Kidney tubule cell (primary cell): ENCODE measurements around the gene SYNDIG1.

Experiments used
- DNase-seq: peaks from one replicate; pipeline ENCODE4 v3.0.0-alpha.2; 2018; ENCODE audit warnings: low spot score

Gene SYNDIG1

GRCh38 chr20:24634855-24635254 is 165.4 kb downstream of the SYNDIG1 start:
- DNase-seq, result peak; percentile 72

GRCh38 chr20:24636626-24637025 is 167.2 kb downstream of the SYNDIG1 start:
- DNase-seq, result no peak

GRCh38 chr20:24637087-24637486 is 167.7 kb downstream of the SYNDIG1 start:
- DNase-seq, result no peak

GRCh38 chr20:24637941-24638340 is 168.5 kb downstream of the SYNDIG1 start:
- DNase-seq, result no peak

GRCh38 chr20:24638591-24639548 is 169.4 kb downstream of the SYNDIG1 start:
- no peak for DNase-seq

GRCh38 chr20:24640276-24640675 is 170.8 kb downstream of the SYNDIG1 start:
- no peak for DNase-seq

GRCh38 chr20:24640686-24641085 is 171.3 kb downstream of the SYNDIG1 start:
- DNase-seq, result no peak

GRCh38 chr20:24643731-24644626 is 174.6 kb downstream of the SYNDIG1 start:
- no peak for DNase-seq

- DNase-seq, result no peak
These were observed 176.9 kb downstream of the SYNDIG1 start for GRCh38 chr20:24646321-24646720.

- no peak for DNase-seq
These were observed 178.3 kb downstream of the SYNDIG1 start for GRCh38 chr20:24647713-24648112.

GRCh38 chr20:24648481-24648880 is 179.1 kb downstream of the SYNDIG1 start:
- no peak for DNase-seq

- peak; percentile 52 for DNase-seq
These were observed 179.5 kb downstream of the SYNDIG1 start for GRCh38 chr20:24648919-24649318.

- no peak for DNase-seq
These were observed 180.5 kb downstream of the SYNDIG1 start for GRCh38 chr20:24649787-24650490.

GRCh38 chr20:24651171-24651975 is 181.9 kb downstream of the SYNDIG1 start:
- DNase-seq, result peak; percentile 91

- no peak for DNase-seq
These were observed 182.5 kb downstream of the SYNDIG1 start for GRCh38 chr20:24651976-24652345.

GRCh38 chr20:24653306-24653705 is 183.9 kb downstream of the SYNDIG1 start:
- DNase-seq, result peak; percentile 54

GRCh38 chr20:24654425-24654824 is 185.0 kb downstream of the SYNDIG1 start:
- no peak for DNase-seq

- no peak for DNase-seq
These were observed 187.0 kb downstream of the SYNDIG1 start for GRCh38 chr20:24656391-24656790.

GRCh38 chr20:24657196-24657595 is 187.8 kb downstream of the SYNDIG1 start:
- no peak for DNase-seq

GRCh38 chr20:24657878-24658620 is 188.6 kb downstream of the SYNDIG1 start:
- DNase-seq, result no peak
